Right atrium auricular region (tissue), 2 donors: ENCODE results near the gene PCSK5. TPM values are rescaled to one million over a fixed set of nuclear protein-coding genes. Genes with fewer than 3 reads are reported as not detected.
"Not testable (repeated sequence)": the region's sequence is repeated elsewhere in the genome, so short reads cannot be mapped to it uniquely, and the experiment has no call there.

ENCODE experiments used
- DNase-seq: peaks from one replicate; pipeline ENCODE4 v3.0.0-alpha.2; 2019; ENCODE audit warnings: low spot score
- H3K27ac ChIP-seq, 2 donors: fragments of 200-600 bp; sonication (generic); 1 replicate in 1 of 2; 2 replicates in 1 of 2; pipeline ENCODE4 v1.5.1; 2016 to 2019
- H3K27me3 ChIP-seq, 2 donors: fragments of 200-600 bp; sonication (generic); one replicate each; pipeline versions ENCODE4 v1.5.1 to v1.6.0; 2017 to 2019
- H3K36me3 ChIP-seq: fragments of 200-600 bp; sonication (generic); one replicate; pipeline ENCODE4 v1.5.1; 2016
- H3K4me1 ChIP-seq, 2 donors: fragments of 200-600 bp; sonication (generic); one replicate each; pipeline versions ENCODE4 v1.5.1 to v1.6.0; 2017 to 2019
- H3K4me3 ChIP-seq, 2 donors: fragments of 200-600 bp; sonication (generic); 1 replicate in 1 of 2; 2 replicates in 1 of 2; pipeline ENCODE4 v1.5.1; 2017 to 2019; ENCODE audit warnings: mild to moderate bottlenecking in 1 of 2, moderate library complexity in 1 of 2
- H3K9me3 ChIP-seq, 2 donors: fragments of 200-600 bp; sonication (generic); one replicate each; pipeline ENCODE4 v1.5.1; 2019
- CTCF ChIP-seq, 2 donors: fragments of 200-600 bp; sonication (generic); IDR thresholded peaks; one replicate each; pipeline ENCODE4 v1.5.1; 2019; ENCODE audit warnings: antibody characterized with exemption in 2 of 2
- total RNA-seq, 2 donors: library from RNA; depleted of rRNA; stranded (reverse); fragments of >200 nt; gene quantifications; one replicate each; pipeline ENCODE4 v1.1.0, GENCODE V29; 2016

The PCSK5 gene
- total RNA-seq, 2 donors from 2014 or later, result 5.3 to 6.5 TPM

- H3K27ac ChIP-seq, result no peak overlapping the region
- no peaks in the 10 kb centered on the region for H3K4me1 ChIP-seq
- H3K36me3 ChIP-seq, result no peaks in the 10 kb centered on the region
- DNase-seq, result no peak
- TF ChIP-seq CTCF (IDR thresholded peaks at IDR 0.05), result no peak
- no peaks in the 10 kb centered on the region for H3K27me3 ChIP-seq
- H3K9me3 ChIP-seq, result no peaks in the 10 kb centered on the region
- H3K4me3 ChIP-seq, result no peak overlapping the region
These were observed 38.6 kb upstream of the PCSK5 start for GRCh38 chr9:75851917-75852316.

GRCh38 chr9:75852746-75853145 lies 37.7 kb upstream of the PCSK5 start:
- Histone ChIP-seq H3K4me3 (no peak overlapping the region), H3K9me3 (no peaks in the 10 kb centered on the region), H3K36me3 (no peaks in the 10 kb centered on the region), H3K27ac (no peak overlapping the region), H3K4me1 (no peaks in the 10 kb centered on the region), H3K27me3 (no peaks in the 10 kb centered on the region)
- TF ChIP-seq CTCF (IDR thresholded peaks at IDR 0.05), result no peak
- no peak for DNase-seq

GRCh38 chr9:75855509-75855908 lies 35.0 kb upstream of the PCSK5 start:
- no peak overlapping the region for H3K27ac ChIP-seq
- no peak overlapping the region for H3K4me3 ChIP-seq
- TF ChIP-seq CTCF (IDR thresholded peaks at IDR 0.05), result peak; percentile 31 to 66
- H3K36me3 ChIP-seq, result no peaks in the 10 kb centered on the region
- DNase-seq, result no peak
- H3K27me3 ChIP-seq, result no peaks in the 10 kb centered on the region
- no peaks in the 10 kb centered on the region for H3K9me3 ChIP-seq
- H3K4me1 ChIP-seq, result no peaks in the 10 kb centered on the region

- no peaks in the 10 kb centered on the region for H3K9me3 ChIP-seq
- no peaks in the 10 kb centered on the region for H3K27me3 ChIP-seq
- H3K36me3 ChIP-seq, result no peaks in the 10 kb centered on the region
- no peak for DNase-seq
- H3K4me3 ChIP-seq, result no peak overlapping the region
- no peak overlapping the region for H3K27ac ChIP-seq
- H3K4me1 ChIP-seq, result no peaks in the 10 kb centered on the region
- no peak for TF ChIP-seq CTCF (IDR thresholded peaks at IDR 0.05)
These were observed 31.9 kb upstream of the PCSK5 start for GRCh38 chr9:75858497-75859092.

- no peak for DNase-seq
- Histone ChIP-seq H3K4me3 (no peak overlapping the region), H3K9me3 (no peaks in the 10 kb centered on the region), H3K27ac (no peak overlapping the region), H3K4me1 (no peaks in the 10 kb centered on the region), H3K27me3 (no peaks in the 10 kb centered on the region), H3K36me3 (no peaks in the 10 kb centered on the region)
- TF ChIP-seq CTCF (IDR thresholded peaks at IDR 0.05), result no peak
These were observed 26.2 kb upstream of the PCSK5 start for GRCh38 chr9:75864266-75864665.

- no peak for DNase-seq
- H3K4me1 ChIP-seq, result no peaks in the 10 kb centered on the region
- TF ChIP-seq CTCF (IDR thresholded peaks at IDR 0.05), result peak; percentile 68 to 88
- H3K36me3 ChIP-seq, result no peaks in the 10 kb centered on the region
- no peaks in the 10 kb centered on the region for H3K9me3 ChIP-seq
- no peak overlapping the region for H3K4me3 ChIP-seq
- H3K27ac ChIP-seq, result no peak overlapping the region
- no peaks in the 10 kb centered on the region for H3K27me3 ChIP-seq
These were observed 24.1 kb upstream of the PCSK5 start for GRCh38 chr9:75866273-75866871.

GRCh38 chr9:75868526-75868925 lies 21.9 kb upstream of the PCSK5 start:
- H3K36me3 ChIP-seq, H3K9me3 ChIP-seq, H3K4me1 ChIP-seq, H3K27me3 ChIP-seq, H3K27ac ChIP-seq, DNase-seq, H3K4me3 ChIP-seq: not testable (repeated sequence)
